Progenitor cell of endocrine pancreas (in vitro differentiated cells): ENCODE measurements around the gene PDE1A. TPM values are rescaled to one million over a fixed set of nuclear protein-coding genes. Genes with fewer than 3 reads are reported as not detected.
"Not testable (repeated sequence)": the region's sequence is repeated elsewhere in the genome, so short reads cannot be mapped to it uniquely, and the experiment has no call there.

Source experiments
- DNase-seq: peaks from one replicate; pipeline ENCODE4 v3.0.0; 2021; ENCODE audit warnings: low spot score; ENCODE audit not compliant: unreplicated experiment
- H3K27ac Mint-ChIP-seq: 2 replicates; pipeline ENCODE4 v1.8.0; 2021; ENCODE audit warnings: mild to moderate bottlenecking, moderate library complexity, mixed read lengths
- H3K27me3 Mint-ChIP-seq: 2 replicates; pipeline ENCODE4 v1.8.0; 2021; ENCODE audit warnings: mixed read lengths
- H3K36me3 Mint-ChIP-seq: 2 replicates; pipeline ENCODE4 v1.8.0; 2022; ENCODE audit warnings: mixed read lengths; ENCODE audit not compliant: insufficient read depth
- H3K4me1 Mint-ChIP-seq: 2 replicates; pipeline ENCODE4 v1.8.0; 2021; ENCODE audit warnings: low read depth, mixed read lengths
- H3K4me3 Mint-ChIP-seq: 2 replicates; pipeline ENCODE4 v1.8.0; 2021; ENCODE audit warnings: low read depth, mild to moderate bottlenecking, moderate library complexity, mixed read lengths
- H3K9me3 Mint-ChIP-seq: 2 replicates; pipeline ENCODE4 v1.8.0; 2021; ENCODE audit warnings: low read depth, mixed read lengths
- CTCF ChIP-seq: fragments of 200-600 bp; sonication (generic); IDR thresholded peaks from one replicate; pipeline ENCODE4 v1.5.0; 2021; ENCODE audit warnings: antibody characterized with exemption, mild to moderate bottlenecking; ENCODE audit not compliant: unreplicated experiment
- total RNA-seq: library from RNA; stranded (reverse); gene quantifications from 2 replicates; pipeline ENCODE4 v1.2.1, GENCODE V29; 2021

The PDE1A gene
- total RNA-seq, 1 donor from 2014 or later: 2.9 TPM

DNA sequence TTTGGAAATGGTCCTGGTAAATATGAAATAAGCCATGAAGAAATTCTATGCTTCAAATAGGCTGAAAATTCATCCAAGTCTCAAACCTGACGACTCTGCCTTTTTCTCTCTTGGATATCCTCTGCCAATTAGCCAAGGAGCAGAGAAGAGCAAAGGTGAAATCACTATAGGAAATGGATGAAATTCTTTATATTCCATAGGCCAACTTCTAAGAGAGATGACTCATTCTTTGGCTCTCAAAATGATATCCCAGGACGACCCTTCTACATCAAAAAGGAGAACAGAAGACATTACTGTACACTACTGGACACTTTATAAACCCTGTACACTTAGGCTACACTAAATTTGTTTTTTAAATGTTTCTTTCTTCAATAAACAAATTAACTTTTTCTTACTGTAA is 22.7 kb downstream of the PDE1A start:
- no peaks in the 10 kb centered on the region for H3K4me1 Mint-ChIP-seq
- peaks cover 4% of the 10 kb centered on the region for H3K9me3 Mint-ChIP-seq
- DNase-seq: no peak
- H3K4me3 Mint-ChIP-seq: no peak overlapping the region
- TF ChIP-seq CTCF: no peak
- no peak overlapping the region for H3K27ac Mint-ChIP-seq
- no peaks in the 10 kb centered on the region for H3K27me3 Mint-ChIP-seq
- H3K36me3 Mint-ChIP-seq: peaks cover 1% of the 10 kb centered on the region

DNA sequence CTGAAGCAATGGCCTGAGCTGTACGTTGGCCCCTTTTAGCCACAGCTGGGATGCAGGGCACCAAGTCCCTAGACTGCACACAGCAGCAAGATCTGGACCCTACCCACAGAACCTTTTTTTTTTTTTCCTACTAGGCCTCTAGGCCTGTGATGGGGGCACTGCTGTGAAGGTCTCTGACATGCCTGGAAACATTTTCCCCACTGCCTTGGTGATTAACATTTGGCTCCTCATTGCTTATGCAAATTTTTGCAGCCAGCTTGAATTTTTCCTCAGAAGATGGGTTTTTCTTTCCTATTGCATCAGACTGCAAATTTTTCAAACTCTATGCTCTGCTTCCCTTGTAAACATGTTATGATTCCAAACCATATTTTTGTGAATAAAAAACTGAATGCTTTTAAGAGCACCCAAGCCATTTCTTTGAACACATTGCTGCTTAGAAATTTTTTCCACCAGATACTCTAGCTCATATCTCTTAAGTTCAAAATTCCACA is 33.5 kb downstream of the PDE1A start:
- Mint-ChIP-seq H3K27ac (no peak overlapping the region), H3K9me3 (no peaks in the 10 kb centered on the region), H3K4me3 (no peak overlapping the region), H3K27me3 (no peaks in the 10 kb centered on the region), H3K36me3 (no peaks in the 10 kb centered on the region), H3K4me1 (no peaks in the 10 kb centered on the region)
- DNase-seq: no peak
- no peak for TF ChIP-seq CTCF

DNA sequence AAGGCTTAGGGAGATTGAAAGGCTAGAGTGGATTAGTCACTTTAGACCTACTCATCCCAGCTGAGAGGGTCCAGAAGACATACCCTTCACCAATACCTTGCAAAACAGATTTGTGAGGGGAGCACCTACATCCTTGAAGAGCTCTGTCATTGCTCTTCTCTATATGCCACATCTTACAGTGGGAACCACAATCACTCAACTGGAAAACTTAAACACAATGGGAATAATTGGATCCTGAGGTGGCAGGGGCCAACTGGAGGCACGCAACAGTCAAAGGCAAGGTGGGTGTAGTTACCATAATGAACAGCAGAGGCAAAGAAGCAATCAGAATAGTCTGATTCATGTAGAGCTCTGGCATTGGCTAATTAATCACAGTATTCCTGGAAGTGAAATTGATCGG is 35.4 kb downstream of the PDE1A start:
- TF ChIP-seq CTCF: no peak
- no peak overlapping the region for H3K4me3 Mint-ChIP-seq
- H3K4me1 Mint-ChIP-seq: no peaks in the 10 kb centered on the region
- peaks cover 4% of the 10 kb centered on the region for H3K9me3 Mint-ChIP-seq
- H3K27ac Mint-ChIP-seq: no peak overlapping the region
- H3K27me3 Mint-ChIP-seq: no peaks in the 10 kb centered on the region
- no peaks in the 10 kb centered on the region for H3K36me3 Mint-ChIP-seq
- DNase-seq: no peak

GRCh38 chr2:182386267-182386880 is 40.5 kb downstream of the PDE1A start:
- not testable (repeated sequence) for H3K27me3 Mint-ChIP-seq, H3K36me3 Mint-ChIP-seq, H3K4me1 Mint-ChIP-seq, H3K27ac Mint-ChIP-seq, DNase-seq, H3K4me3 Mint-ChIP-seq
- peaks cover 18% of the 10 kb centered on the region for H3K9me3 Mint-ChIP-seq

- Mint-ChIP-seq H3K36me3 (no peaks in the 10 kb centered on the region), H3K4me1 (no peaks in the 10 kb centered on the region), H3K27ac (no peak overlapping the region), H3K27me3 (no peaks in the 10 kb centered on the region), H3K9me3 (peaks cover 18% of the 10 kb centered on the region), H3K4me3 (no peak overlapping the region)
- TF ChIP-seq CTCF: no peak
- DNase-seq: no peak
These were observed 42.0 kb downstream of the PDE1A start for GRCh38 chr2:182384860-182385259.

- H3K27ac Mint-ChIP-seq: no peak overlapping the region
These were observed 45.6 kb downstream of the PDE1A start for GRCh38 chr2:182381225-182381624.

More at GRCh38 chr2:182381225-182381624, 45.6 kb downstream of the PDE1A start:
- TF ChIP-seq CTCF: no peak
- H3K27me3 Mint-ChIP-seq: no peaks in the 10 kb centered on the region
- peaks cover 4% of the 10 kb centered on the region for H3K36me3 Mint-ChIP-seq
- DNase-seq: no peak
- H3K9me3 Mint-ChIP-seq: peaks cover 24% of the 10 kb centered on the region
- no peak overlapping the region for H3K4me3 Mint-ChIP-seq
- H3K4me1 Mint-ChIP-seq: no peaks in the 10 kb centered on the region
